Measurements from ENCODE around the gene TMA16. TPM values are rescaled to one million over a fixed set of nuclear protein-coding genes. Genes with fewer than 3 reads are reported as not detected.
A peak's percentile ranks its signal among the peaks of the same experiment; 100 is the strongest.

TMA16 gene
- total and polyA plus RNA-seq, 2 donors (not counting 1 experiment from before 2014, with no cell fraction given): 21.0 to 21.5 TPM

GRCh38 chr4:163489929-163490328 is 4.6 kb upstream of the TMA16 start:
- TF ChIP-seq CTCF (conservative IDR thresholded peaks at IDR 0.05 in 1 of 2, IDR thresholded peaks at IDR 0.05 in 1 of 2; ENCODE audit: low read depth in 1 of 2, low read length in 2 of 2) (no peak), EZH2 (IDR thresholded peaks at IDR 0.05; ENCODE audit: low read length, missing control alignments) (no peak)
- Histone ChIP-seq H3K9me3 (ENCODE audit: control insufficient read depth, insufficient read depth, low read depth, low read length) (no peaks in the 10 kb centered on the region), H3K36me3 (ENCODE audit: control insufficient read depth, insufficient read depth, low read length) (no peaks in the 10 kb centered on the region), H3K4me2 (ENCODE audit: extremely low read depth, insufficient read depth, low read length) (no peak overlapping the region), H2AFZ (ENCODE audit: low read length) (no peak overlapping the region), H3K4me3 (replicated peaks in 1 of 4; ENCODE audit: control extremely low read depth in 1 of 4, insufficient read depth in 1 of 4, low read depth in 3 of 4, low read length in 4 of 4) (no peak overlapping the region), H3K9ac (ENCODE audit: insufficient read depth, low read length) (no peak overlapping the region), H3K27me3 (ENCODE audit: control insufficient read depth, insufficient read depth, low read length) (no peaks in the 10 kb centered on the region), H3K79me2 (ENCODE audit: control insufficient read depth, insufficient read depth, low read length) (peaks cover 4% of the 10 kb centered on the region), H3K4me1 (ENCODE audit: control insufficient read depth, extremely low read depth, insufficient read depth, low read length) (no peaks in the 10 kb centered on the region), H4K20me1 (ENCODE audit: control insufficient read depth, extremely low read depth, insufficient read depth, low read length) (no peaks in the 10 kb centered on the region), H3K27ac (ENCODE audit: insufficient read depth, low read length) (no peak overlapping the region)
- no peak for DNase-seq (ENCODE audit: low read depth in 2 of 2)

GRCh38 chr4:163492951-163493504 is 1.5 kb upstream of the TMA16 start:
- TF ChIP-seq CTCF (conservative IDR thresholded peaks at IDR 0.05 in 1 of 2, IDR thresholded peaks at IDR 0.05 in 1 of 2; ENCODE audit: low read depth in 1 of 2, low read length in 2 of 2) (no peak), EZH2 (IDR thresholded peaks at IDR 0.05; ENCODE audit: low read length, missing control alignments) (no peak)
- Histone ChIP-seq H3K4me2 (ENCODE audit: extremely low read depth, insufficient read depth, low read length) (no peak overlapping the region), H3K79me2 (ENCODE audit: control insufficient read depth, insufficient read depth, low read length) (peaks cover 35% of the 10 kb centered on the region), H3K4me3 (replicated peaks in 1 of 4; ENCODE audit: control extremely low read depth in 1 of 4, insufficient read depth in 1 of 4, low read depth in 3 of 4, low read length in 4 of 4) (no peak overlapping the region), H4K20me1 (ENCODE audit: control insufficient read depth, extremely low read depth, insufficient read depth, low read length) (no peaks in the 10 kb centered on the region), H2AFZ (ENCODE audit: low read length) (no peak overlapping the region), H3K9ac (ENCODE audit: insufficient read depth, low read length) (no peak overlapping the region), H3K27ac (ENCODE audit: insufficient read depth, low read length) (no peak overlapping the region), H3K27me3 (ENCODE audit: control insufficient read depth, insufficient read depth, low read length) (no peaks in the 10 kb centered on the region), H3K9me3 (ENCODE audit: control insufficient read depth, insufficient read depth, low read depth, low read length) (no peaks in the 10 kb centered on the region), H3K4me1 (ENCODE audit: control insufficient read depth, extremely low read depth, insufficient read depth, low read length) (no peaks in the 10 kb centered on the region), H3K36me3 (ENCODE audit: control insufficient read depth, insufficient read depth, low read length) (no peaks in the 10 kb centered on the region)
- peak in 1 of 2 donors; percentile 9 for DNase-seq (ENCODE audit: low read depth in 2 of 2)

- Histone ChIP-seq H2AFZ (ENCODE audit: low read length) (peak overlapping the region; percentile 50), H3K27me3 (ENCODE audit: control insufficient read depth, insufficient read depth, low read length) (no peaks in the 10 kb centered on the region), H3K36me3 (ENCODE audit: control insufficient read depth, insufficient read depth, low read length) (no peaks in the 10 kb centered on the region), H3K4me2 (ENCODE audit: extremely low read depth, insufficient read depth, low read length) (peak overlapping the region; percentile 44), H3K9me3 (ENCODE audit: control insufficient read depth, insufficient read depth, low read depth, low read length) (no peaks in the 10 kb centered on the region), H3K9ac (ENCODE audit: insufficient read depth, low read length) (peak overlapping the region; percentile 44), H3K79me2 (ENCODE audit: control insufficient read depth, insufficient read depth, low read length) (peaks cover 39% of the 10 kb centered on the region), H4K20me1 (ENCODE audit: control insufficient read depth, extremely low read depth, insufficient read depth, low read length) (no peaks in the 10 kb centered on the region), H3K4me3 (replicated peaks in 1 of 4; ENCODE audit: control extremely low read depth in 1 of 4, insufficient read depth in 1 of 4, low read depth in 3 of 4, low read length in 4 of 4) (peak overlapping the region; percentile 79 to 99 (median 97)), H3K4me1 (ENCODE audit: control insufficient read depth, extremely low read depth, insufficient read depth, low read length) (no peaks in the 10 kb centered on the region), H3K27ac (ENCODE audit: insufficient read depth, low read length) (peak overlapping the region; percentile 92)
- DNase-seq (ENCODE audit: low read depth in 2 of 2): no peak
- TF ChIP-seq EZH2 (IDR thresholded peaks at IDR 0.05; ENCODE audit: low read length, missing control alignments) (no peak), CTCF (conservative IDR thresholded peaks at IDR 0.05 in 1 of 2, IDR thresholded peaks at IDR 0.05 in 1 of 2; ENCODE audit: low read depth in 1 of 2, low read length in 2 of 2) (no peak)
Measured at GRCh38 chr4:163493643-163494359, 689 bp upstream of the TMA16 start.
